Panc1 (cell line): Measurements from ENCODE around the gene MYO3B. TPM values are rescaled to one million over a fixed set of nuclear protein-coding genes. Genes with fewer than 3 reads are reported as not detected.

Experiments
- ATAC-seq: fragments of 200-7000 bp; cut with Tn5 transposase; 2 replicates; pipeline ENCODE4 v1.9.1; 2020; ENCODE audit warnings: mild to moderate bottlenecking, moderate library complexity
- BruUV-seq: library from RNA; stranded (reverse); fragments of 400-500 nt; replicated peaks from 2 replicates; lab custom pipeline; 2021; lab: Mats Ljungman, UMichigan
- CTCF ChIA-PET: fragments of 300-600 bp; sonication (Branson Sonifier 250); formaldehyde crosslinking; loops from one replicate; lab custom pipeline; 2022; ENCODE audit warnings: antibody characterized with exemption; lab: Charles Lee
- POLR2A ChIA-PET: fragments of 300-600 bp; sonication (Branson Sonifier 250); formaldehyde crosslinking; loops from one replicate; lab custom pipeline; 2022; ENCODE audit warnings: antibody characterized with exemption; lab: Charles Lee
- DNase-seq: peaks from one replicate; pipeline ENCODE4 v3.0.0-alpha.2; 2010; ENCODE audit warnings: low read depth, low spot score
- H3K27ac ChIP-seq: 2 replicates; pipeline ENCODE4 v1.5.1; 2011; ENCODE audit warnings: mild to moderate bottlenecking, low read length, inconsistent platforms
- H3K27me3 ChIP-seq: fragments of 200-500 bp; sonication (Bioruptor generic); 2 replicates; pipeline ENCODE4 v1.6.0; 2014; ENCODE audit warnings: low read length, inconsistent platforms; ENCODE audit not compliant: control insufficient read depth, insufficient read depth
- H3K36me3 ChIP-seq: fragments of 200-500 bp; sonication (Bioruptor generic); 2 replicates; pipeline ENCODE4 v1.5.1; 2014; ENCODE audit warnings: inconsistent platforms, mild to moderate bottlenecking, low read length, moderate library complexity; ENCODE audit not compliant: control insufficient read depth, insufficient read depth
- H3K4me1 ChIP-seq: 2 replicates; pipeline ENCODE4 v1.5.1; 2011; ENCODE audit warnings: inconsistent platforms, mild to moderate bottlenecking, low read length, moderate library complexity; ENCODE audit not compliant: control insufficient read depth, insufficient read depth
- H3K4me3 ChIP-seq, 2 experiments: 2 replicates each; pipeline ENCODE4 v1.5.1; 2011 to 2012; ENCODE audit warnings: low read depth in 2 of 2, low read length in 2 of 2, mild to moderate bottlenecking in 2 of 2, inconsistent platforms in 1 of 2, moderate library complexity in 1 of 2
- H3K9me3 ChIP-seq: fragments of 200-500 bp; sonication (Bioruptor generic); 2 replicates; pipeline ENCODE4 v1.5.1; 2014; ENCODE audit warnings: low read depth, mild to moderate bottlenecking, inconsistent platforms, low read length, moderate library complexity; ENCODE audit not compliant: control insufficient read depth, insufficient read depth
- POLR2AphosphoS5 ChIP-seq: IDR thresholded peaks from 2 replicates; pipeline ENCODE4 v1.6.1; 2012; ENCODE audit warnings: mild to moderate bottlenecking, low read depth, low read length, moderate library complexity
- SIN3A ChIP-seq: IDR thresholded peaks from 2 replicates; pipeline ENCODE4 v1.6.1; 2012; ENCODE audit warnings: low read depth, mild to moderate bottlenecking, low read length, moderate library complexity, borderline replicate concordance; ENCODE audit not compliant: insufficient read depth
- TCF7L2 ChIP-seq: IDR thresholded peaks from 2 replicates; pipeline ENCODE4 v1.6.1; 2011; ENCODE audit warnings: mild to moderate bottlenecking, low read depth, low read length, inconsistent platforms
- in situ Hi-C: cut with HindIII; loops from 2 replicates; pipeline ENCODE4 v1.10.0; 2016; ENCODE audit warnings: low sequenced_read_pairs, low pct_unique_long_range_greater_than_20kb
- intact Hi-C: fragments of 100-400 bp; cut with micrococcal nuclease; formaldehyde crosslinking; loops from one replicate; pipeline ENCODE4 v1.10.0; 2022; ENCODE audit not compliant: unreplicated experiment
- total RNA-seq: library from RNA; stranded (reverse); gene quantifications from one replicate; pipeline ENCODE4 v1.2.1, GENCODE V29; 2021; ENCODE audit not compliant: unreplicated experiment
- TF ChIP-seq, protein P1 (sequence below): fragments of 450-650 bp; IDR thresholded peaks from 2 replicates; pipeline ENCODE4 v1.5.1; 2017; ENCODE audit warnings: mild to moderate bottlenecking
- TF ChIP-seq, protein P2 (sequence below), 2 experiments: IDR thresholded peaks; 2 replicates each; pipeline ENCODE4 v1.6.1; 2011 to 2012; ENCODE audit warnings: low read depth in 2 of 2, control low read depth in 1 of 2, low read length in 1 of 2, mild to moderate bottlenecking in 1 of 2, moderate library complexity in 1 of 2; ENCODE audit not compliant: insufficient read depth in 1 of 2

The MYO3B gene
- total RNA-seq, 1 experiment from 2014 or later: 0.05 TPM

DNA sequence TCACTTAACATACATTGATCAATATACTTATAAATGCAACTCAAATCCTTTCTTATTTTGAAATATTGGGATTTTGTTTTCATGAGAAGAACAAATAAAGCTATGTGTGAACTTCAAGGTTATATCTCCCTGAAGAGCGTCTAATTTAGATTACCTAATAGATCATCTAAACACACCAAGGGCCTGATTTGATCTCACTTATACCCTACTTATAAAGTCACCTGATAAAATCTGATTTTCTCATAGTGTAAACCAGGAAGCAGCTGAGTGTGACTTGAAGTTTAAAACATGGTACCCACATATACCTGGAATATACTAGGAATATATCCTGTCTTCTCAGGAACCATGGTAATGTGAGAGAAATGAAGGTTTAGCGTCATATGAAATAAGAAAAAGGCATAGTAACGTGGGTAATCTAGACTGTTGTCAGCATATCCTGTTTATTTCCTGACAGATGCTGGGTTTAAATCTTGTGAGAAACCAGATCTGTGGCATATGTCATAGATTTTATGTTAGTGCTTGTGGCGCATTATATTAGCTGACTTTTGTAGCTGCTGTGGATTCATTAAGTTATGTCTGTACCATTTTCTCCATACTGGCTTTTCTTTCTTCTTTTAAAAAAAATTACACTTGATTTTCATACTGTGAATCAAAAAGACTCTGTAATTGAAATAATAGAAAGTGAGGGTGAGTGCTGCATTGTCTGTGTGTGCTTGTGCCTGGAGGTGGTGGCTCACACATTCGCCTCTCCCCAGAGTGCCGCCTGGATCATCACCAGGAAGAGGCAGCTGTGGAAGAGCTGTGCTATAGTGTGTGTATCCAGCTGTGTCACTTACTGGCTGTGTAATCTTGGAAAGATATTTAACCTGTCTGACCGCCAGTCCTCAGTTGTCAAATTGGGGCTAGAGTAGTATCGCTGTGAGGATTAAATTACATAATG, 164.0 kb downstream of the MYO3B start:
- CTCF ChIA-PET: interaction anchor here (0.7 kb wide), 1 partner anchor 1120 kb away, joined by 3 read pairs; no protein-coding TSS in a partner anchor
- Histone ChIP-seq H3K4me1 (no peaks in the 10 kb centered on the region), H3K36me3 (no peaks in the 10 kb centered on the region), H3K27ac (no peak overlapping the region), H3K9me3 (no peaks in the 10 kb centered on the region), H3K4me3 (no peak overlapping the region), H3K27me3 (peaks cover 4% of the 10 kb centered on the region; the same call in 1 of the 2 replicates)
- BruUV-seq: no TSS peak
- POLR2A ChIA-PET: interaction anchor here (0.6 to 0.8 kb wide), 2 partner anchors 23 to 44 kb away, joined by 6 to 14 read pairs; no protein-coding TSS in a partner anchor
- no peak for ATAC-seq
- intact Hi-C loops: no loop called here
- in situ Hi-C loops: no loop called here
- DNase-seq: no peak
- TF ChIP-seq, protein P1, sequence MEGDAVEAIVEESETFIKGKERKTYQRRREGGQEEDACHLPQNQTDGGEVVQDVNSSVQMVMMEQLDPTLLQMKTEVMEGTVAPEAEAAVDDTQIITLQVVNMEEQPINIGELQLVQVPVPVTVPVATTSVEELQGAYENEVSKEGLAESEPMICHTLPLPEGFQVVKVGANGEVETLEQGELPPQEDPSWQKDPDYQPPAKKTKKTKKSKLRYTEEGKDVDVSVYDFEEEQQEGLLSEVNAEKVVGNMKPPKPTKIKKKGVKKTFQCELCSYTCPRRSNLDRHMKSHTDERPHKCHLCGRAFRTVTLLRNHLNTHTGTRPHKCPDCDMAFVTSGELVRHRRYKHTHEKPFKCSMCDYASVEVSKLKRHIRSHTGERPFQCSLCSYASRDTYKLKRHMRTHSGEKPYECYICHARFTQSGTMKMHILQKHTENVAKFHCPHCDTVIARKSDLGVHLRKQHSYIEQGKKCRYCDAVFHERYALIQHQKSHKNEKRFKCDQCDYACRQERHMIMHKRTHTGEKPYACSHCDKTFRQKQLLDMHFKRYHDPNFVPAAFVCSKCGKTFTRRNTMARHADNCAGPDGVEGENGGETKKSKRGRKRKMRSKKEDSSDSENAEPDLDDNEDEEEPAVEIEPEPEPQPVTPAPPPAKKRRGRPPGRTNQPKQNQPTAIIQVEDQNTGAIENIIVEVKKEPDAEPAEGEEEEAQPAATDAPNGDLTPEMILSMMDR: no peak
- no peak for TF ChIP-seq POLR2AphosphoS5
- TF ChIP-seq TCF7L2: no peak
- TF ChIP-seq, protein P2, sequence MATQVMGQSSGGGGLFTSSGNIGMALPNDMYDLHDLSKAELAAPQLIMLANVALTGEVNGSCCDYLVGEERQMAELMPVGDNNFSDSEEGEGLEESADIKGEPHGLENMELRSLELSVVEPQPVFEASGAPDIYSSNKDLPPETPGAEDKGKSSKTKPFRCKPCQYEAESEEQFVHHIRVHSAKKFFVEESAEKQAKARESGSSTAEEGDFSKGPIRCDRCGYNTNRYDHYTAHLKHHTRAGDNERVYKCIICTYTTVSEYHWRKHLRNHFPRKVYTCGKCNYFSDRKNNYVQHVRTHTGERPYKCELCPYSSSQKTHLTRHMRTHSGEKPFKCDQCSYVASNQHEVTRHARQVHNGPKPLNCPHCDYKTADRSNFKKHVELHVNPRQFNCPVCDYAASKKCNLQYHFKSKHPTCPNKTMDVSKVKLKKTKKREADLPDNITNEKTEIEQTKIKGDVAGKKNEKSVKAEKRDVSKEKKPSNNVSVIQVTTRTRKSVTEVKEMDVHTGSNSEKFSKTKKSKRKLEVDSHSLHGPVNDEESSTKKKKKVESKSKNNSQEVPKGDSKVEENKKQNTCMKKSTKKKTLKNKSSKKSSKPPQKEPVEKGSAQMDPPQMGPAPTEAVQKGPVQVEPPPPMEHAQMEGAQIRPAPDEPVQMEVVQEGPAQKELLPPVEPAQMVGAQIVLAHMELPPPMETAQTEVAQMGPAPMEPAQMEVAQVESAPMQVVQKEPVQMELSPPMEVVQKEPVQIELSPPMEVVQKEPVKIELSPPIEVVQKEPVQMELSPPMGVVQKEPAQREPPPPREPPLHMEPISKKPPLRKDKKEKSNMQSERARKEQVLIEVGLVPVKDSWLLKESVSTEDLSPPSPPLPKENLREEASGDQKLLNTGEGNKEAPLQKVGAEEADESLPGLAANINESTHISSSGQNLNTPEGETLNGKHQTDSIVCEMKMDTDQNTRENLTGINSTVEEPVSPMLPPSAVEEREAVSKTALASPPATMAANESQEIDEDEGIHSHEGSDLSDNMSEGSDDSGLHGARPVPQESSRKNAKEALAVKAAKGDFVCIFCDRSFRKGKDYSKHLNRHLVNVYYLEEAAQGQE (IDR thresholded peaks at IDR 0.05; ENCODE audit: insufficient read depth in 1 of 2, low read depth in 2 of 2, low read length in 1 of 2): no peak
- no peak for TF ChIP-seq SIN3A

DNA sequence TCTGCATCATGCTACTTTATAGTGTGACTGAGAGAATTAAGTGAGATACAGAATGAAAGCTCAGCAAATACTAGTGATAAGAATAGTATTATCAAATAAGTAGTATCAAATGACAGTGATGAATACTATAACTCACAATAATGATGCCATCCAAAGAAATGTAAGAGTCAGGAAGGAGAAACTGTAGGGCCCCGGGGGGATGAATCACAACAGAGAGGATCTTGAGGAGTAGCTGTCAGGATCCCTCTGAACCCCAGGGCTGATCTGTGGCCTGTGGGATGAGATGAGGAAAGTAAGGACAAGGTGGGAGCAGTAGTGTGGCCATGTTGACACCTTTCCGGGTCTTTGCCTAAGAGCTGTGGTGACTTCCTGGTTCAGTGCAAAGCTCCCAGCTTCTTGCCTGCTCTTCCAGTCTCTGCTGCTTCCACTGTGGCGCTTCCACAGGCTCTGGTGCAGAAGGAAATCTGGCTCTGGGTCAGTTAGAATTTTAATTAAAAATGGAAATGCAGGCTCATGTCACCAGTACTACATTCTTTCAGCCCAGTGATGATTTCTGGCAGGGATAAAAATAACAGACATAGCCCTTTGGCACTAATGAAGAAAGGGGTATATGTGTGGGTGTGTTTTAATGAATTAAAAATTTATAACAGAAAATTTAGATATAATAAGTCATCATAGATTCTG, 166.9 kb downstream of the MYO3B start:
- in situ Hi-C loops: no loop called here
- no peaks in the 10 kb centered on the region for H3K4me1 ChIP-seq
- no peak overlapping the region for H3K4me3 ChIP-seq
- TF ChIP-seq, protein P2 (IDR thresholded peaks at IDR 0.05; ENCODE audit: insufficient read depth in 1 of 2, low read depth in 2 of 2, low read length in 1 of 2): no peak
- TF ChIP-seq, protein P1: no peak
- TF ChIP-seq TCF7L2 (no peak), POLR2AphosphoS5 (no peak), SIN3A (no peak)
- ChIA-PET CTCF (no interaction called here), POLR2A (no interaction called here)
- ATAC-seq (no peak), DNase-seq (no peak)
- intact Hi-C loops: no loop called here
- H3K36me3 ChIP-seq: no peaks in the 10 kb centered on the region
- no peaks in the 10 kb centered on the region for H3K27me3 ChIP-seq
- no peak overlapping the region for H3K27ac ChIP-seq
- no TSS peak for BruUV-seq
- H3K9me3 ChIP-seq: no peaks in the 10 kb centered on the region
